ENCODE results near the gene TFR2.

The TFR2 gene

DNA sequence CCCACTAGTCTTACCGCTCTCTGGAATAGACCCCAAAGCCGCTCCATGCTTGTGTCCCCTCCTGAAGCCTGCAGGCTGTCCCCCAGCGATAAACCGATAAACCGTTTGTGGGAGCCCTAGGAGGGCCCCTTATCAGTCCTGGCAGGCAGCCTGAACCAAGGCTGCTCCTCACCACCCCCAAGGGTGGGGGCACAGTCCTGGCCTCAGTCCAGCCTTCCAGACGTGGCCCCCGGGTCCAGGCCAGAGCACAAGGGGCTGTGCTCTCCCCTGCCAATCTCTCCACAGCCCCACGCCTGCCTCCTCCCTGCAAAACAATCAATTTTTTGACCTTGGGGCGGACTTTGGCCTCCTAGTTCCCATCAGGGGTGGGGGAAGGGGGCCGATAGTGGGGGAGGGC lies at the start of gene TFR2:
Gene TFR2 (minus strand): TSS at position 90 of the 397 bp plus-strand sequence. CDS start 43 bp downstream, at position 47.
- no peak for DNase-seq (ENCODE audit: low spot score)

DNA sequence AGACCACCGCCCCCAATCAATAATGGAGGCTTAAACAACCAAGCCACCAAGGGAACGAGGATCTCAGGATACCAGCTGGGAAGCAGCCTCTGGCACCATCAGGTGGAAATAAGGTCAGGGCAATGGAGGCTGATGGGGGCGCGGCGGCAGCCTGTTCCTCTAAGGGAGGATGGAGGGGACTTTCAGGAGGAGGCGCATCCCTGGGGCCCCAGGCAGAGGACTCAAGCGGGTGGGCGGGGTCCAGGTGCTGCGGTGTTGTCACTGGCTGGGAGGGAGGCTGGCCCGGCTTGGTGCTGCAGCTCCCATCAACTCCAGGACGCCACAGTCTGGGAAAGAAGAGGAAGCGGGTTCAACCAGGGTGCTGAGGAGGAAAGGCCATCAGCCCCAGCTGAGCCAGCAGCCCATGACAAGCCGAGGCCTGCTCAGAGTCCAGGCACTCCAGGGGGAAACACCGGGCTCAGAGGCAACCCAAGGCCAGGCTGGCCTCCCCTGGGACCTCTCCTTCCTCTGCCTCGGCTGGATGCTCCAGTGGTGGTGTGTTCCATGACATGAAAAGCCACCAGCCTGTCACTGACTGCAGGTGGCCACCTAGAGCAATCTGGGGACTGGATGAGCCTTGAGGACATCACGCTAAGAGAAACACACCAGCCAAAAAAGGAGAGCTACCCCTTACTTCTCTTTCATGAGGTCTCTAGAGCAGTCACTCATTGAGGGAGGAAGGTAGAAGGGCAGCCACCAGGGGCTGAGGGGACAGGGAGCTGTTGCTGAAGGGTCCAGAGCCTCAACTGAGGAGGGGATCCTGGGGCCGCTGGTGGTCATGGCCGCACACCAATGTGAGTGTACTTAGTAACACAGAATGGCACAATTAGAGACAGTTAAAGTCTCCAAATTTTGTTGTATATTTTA lies 48.1 kb upstream of the TFR2 start:
- DNase-seq (ENCODE audit: low spot score) = no peak

DNA sequence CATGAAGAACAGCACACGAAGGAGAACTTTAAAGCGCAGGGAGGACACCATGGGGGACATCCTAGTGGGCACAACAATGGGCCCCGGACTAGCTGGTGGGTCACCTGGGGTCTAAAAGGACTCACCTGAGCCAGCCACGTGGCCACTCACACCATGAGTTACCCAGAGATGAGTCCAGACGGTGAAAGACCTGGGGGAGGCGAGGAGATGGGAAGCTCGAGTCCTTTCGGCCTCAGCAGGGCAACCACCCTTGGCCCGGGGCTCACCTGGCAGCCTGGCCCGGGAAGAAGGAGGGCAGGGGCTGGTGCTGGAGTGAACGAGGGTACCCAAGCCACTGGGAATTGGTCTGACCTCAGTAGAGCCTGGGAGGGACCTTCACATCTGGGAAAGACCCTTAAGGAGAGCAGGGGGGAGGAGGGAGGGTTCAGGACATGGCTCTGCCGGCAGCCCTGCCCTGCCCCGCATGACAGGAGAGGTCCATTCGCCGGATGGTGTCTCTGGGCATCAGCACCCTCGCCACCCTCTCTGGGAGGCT lies 47.0 kb upstream of the TFR2 start:
- no peak for DNase-seq (ENCODE audit: low spot score)

DNA sequence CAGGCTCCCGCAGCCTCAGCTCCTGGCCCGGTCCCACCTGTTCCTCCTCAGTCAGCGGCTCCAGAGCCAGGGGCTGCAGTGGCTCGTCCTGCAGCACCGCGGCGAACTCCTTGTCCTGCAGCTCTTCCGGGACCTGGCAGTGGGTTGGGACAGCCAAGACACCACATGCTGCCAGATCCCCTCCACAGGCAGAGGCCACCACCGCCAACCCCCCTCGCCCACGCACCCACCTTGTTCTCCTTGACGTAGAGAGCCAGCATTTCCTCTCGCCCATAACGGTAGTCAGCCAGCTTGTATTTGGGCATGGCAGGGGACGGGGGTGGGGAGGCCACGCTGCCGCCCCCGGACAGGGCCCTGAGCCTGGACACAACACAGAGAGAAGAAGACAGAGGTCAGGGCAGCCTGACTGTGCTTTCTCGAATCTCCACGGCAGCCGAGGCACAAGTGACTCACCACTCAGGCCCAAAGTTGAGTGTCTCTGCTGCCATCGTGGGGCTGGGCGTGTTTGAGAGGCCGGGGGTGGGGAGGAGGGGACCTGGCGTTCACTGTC lies 46.5 kb upstream of the TFR2 start:
- no peak for DNase-seq (ENCODE audit: low spot score)

DNA sequence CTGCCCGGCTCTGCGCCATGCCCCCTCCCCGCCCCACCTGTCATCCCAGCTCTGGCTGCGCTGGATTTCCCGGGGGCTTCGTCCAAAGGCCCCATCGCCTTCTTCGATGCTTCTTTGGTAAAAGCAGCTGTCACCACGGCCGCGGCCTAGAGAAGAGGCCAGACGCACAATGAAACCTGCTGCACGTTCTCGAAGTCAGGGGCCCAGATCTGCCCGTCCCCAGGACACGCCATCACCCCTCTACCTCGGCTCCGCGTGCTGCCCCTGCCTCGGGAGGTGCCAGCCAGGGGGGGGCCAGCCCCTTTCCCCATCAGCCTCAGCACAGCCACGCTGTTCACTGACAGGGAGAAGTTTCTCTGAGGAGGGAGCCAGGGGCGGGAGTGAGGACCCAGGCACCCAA lies 45.9 kb upstream of the TFR2 start:
- DNase-seq (ENCODE audit: low spot score) = no peak

DNA sequence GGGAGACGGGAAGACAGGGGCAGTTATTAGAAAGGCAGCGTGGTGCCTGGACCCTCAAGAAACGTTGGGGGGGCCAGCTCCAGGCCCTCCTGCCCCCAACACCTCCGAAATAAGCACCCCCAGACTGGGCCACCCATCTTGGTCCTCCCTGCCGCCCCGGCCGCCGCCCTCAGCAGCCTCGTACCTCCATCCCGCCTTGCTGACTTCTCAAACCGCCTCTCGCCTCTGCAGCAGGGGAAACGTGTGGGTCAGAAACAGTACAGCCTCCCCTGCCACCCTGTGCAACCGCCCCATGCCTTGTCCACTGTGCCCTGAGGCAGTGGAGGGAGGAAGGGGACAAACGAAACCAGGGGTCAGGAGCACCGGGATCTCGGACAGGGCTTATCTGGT lies 45.5 kb upstream of the TFR2 start:
- DNase-seq (ENCODE audit: low spot score) = no peak

DNA sequence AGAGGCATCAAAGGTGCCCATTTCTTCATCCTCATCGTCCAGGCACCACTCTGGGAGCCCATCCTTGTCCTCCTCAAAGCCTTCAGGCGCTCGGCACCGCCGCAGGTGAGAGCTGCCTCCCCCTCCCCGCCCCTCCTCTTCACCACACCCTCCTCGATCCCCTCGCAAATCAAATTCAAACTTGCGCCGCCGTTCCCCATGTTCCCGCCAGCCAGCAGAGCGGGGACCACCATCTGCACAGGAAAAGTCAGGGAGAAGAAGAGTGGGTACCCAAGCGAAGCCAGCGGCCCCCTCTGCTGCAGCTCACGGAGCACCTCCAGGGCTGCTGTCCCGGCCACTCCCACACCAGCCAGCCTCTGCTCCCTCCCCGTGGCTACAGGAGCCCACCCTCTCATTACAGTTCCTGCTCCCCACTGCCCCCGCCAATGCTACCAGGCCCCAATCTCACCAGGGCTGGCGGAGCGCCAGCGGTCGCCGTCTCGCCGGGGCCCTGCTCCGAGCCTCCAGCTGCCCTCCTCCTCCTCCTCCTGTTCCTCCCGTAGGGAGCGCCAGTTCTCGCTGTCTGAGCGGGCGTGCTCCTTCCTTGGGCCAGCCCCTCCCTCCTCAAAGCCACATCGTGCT lies 45.0 kb upstream of the TFR2 start:
- DNase-seq (ENCODE audit: low spot score) = no peak

DNA sequence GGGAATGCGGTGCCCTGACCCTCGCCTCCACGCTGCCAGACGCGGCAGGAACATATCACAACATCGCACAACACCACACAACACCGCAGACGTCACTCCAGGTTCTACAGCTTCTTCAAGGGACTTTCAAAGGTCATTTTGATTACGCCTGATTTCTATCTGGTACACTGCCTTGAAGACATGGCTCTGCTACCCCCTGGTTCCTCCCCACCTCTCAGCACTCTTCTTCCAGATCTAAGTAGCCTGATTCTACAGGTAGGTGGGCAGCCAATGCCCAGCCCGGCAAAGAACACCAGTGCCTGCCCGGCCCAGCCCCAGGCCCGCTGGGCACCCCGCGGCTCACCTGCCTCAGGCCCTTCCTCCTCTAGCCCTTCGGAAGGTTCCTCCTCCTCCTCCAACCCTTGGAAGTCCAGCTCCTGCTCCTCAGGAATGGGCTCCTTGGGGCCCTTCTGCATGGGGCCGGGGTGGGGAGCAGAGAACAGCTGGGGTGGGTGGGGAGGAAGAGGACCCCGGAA lies 44.3 kb upstream of the TFR2 start:
- DNase-seq (ENCODE audit: low spot score) = no peak

DNA sequence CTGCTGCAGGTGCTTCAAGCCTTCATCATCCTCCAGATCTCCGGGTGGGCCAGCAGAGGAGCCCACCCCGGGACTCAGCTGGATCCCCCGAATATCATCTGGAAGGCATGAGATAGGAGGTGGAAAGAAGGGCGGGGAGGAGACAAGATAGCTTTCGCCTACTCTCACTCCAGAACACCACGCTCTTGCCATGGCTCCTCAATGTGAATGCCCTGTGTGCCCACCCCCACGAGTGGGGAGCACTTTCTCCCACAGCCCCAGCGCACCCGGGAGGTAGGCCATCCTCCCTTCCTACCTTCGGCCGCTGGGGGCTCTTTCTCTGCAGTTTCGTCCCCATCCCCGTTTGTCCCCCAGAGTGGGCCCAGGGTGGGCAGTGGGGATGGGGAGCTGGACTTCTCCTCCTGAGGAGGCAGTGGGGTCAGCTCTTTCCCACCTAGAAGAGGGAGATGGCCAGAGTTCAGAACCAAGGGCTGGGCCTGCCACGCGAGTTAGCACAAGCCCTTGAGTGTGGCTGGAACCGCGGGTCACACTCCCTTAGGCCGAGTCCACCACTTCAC lies 43.8 kb upstream of the TFR2 start:
- DNase-seq (ENCODE audit: low spot score) = no peak

DNA sequence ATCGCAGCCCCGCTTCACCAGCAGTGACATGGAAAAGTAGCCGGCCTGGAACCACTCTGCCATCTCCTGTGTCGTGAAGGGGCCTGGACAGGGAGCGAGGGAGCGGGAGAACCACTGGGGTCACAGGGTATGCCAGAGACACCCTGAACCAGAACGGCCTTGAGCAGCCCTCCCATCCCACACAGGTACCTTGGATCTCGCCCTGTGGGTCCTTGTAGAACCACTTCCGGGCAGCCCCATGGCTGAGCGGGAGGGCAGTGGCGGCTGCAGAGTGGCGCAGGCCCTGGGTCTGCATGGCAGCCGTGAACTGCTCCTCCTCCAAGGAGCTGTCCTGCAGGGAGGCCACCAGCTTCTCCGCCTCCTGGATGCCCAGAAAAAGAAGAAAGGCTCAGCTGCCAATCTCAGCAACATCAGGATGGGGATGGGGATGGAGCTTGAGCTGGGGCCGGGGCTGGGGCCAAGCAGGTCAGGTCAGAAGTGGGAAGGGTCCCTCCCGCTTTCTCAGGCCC lies 43.2 kb upstream of the TFR2 start:
- no peak for DNase-seq (ENCODE audit: low spot score)

DNA sequence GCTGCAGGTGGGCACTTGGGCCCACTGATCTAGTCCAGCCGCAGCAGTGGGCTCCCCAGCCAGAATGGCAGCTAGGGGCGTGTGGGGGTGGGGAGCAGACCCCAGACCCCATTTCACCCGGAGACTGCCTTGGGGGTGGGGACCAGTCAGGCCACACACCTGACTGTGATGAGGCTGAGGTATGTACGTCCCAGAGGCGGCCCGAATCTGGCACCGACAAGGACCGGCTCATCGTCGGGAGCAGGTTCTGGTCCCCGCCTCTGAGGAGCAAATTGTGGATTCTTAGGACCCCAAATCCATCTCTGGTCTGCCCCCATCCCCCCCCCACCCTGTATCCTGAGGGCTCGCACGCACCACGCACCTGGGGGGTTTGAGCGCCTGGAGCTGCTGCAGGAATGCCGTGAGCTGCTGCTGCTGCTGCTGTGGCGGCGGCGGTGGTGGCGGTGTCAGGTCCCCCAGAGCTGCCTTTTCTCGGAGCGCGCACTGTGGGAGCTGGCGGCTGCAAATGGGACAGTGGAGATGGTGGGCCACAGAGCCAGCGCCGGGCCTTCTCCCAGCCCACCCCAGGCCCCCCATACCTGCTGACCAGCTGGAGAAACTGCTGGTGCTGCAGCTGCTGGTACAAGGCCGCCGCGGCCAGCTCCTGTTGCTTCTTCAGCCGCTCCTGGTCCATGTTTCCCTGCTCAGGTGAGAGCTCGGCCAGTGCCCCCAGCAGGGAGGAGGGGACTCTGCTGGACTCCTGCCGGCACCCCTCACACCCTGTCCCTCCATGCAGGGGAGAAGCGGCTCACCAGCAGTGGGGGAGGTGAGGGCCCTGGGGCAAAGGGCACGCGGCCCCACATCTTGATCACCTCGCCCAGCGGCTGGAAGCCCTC lies 42.5 kb upstream of the TFR2 start:
- DNase-seq (ENCODE audit: low spot score) = no peak

DNA sequence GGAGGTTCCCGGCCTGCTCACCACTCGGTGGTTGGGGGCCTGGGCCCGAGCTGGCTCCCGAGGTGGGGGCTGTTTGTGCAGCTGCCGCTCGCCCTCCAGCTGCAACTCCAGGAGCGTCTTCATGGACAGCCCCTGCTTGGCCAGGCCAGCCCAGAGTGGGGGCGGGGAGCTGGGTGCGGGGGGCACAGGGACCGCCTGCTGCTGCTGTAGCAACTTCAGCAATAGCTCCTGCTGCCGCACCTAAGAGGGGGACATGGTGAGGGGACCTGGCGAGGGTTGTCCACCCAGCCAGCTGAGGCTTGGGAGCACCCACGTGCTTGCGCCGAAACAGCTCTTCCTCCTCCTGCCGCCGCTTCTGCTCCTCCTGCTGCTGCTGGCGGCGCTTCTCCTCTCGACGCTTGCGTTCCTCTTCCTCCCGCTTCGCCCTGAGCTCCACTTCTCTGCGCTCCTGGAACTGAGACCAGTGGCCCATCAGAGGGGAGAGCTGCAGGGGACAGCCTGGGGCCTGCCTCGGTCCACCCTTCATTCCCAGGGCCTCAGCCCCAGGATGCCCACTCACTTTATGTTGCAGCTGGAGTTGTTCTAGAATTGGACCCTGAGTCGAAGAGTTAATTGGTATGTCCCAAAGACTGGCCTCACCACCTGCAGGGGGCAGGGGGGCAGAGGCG lies 41.8 kb upstream of the TFR2 start:
- DNase-seq (ENCODE audit: low spot score) = no peak

DNA sequence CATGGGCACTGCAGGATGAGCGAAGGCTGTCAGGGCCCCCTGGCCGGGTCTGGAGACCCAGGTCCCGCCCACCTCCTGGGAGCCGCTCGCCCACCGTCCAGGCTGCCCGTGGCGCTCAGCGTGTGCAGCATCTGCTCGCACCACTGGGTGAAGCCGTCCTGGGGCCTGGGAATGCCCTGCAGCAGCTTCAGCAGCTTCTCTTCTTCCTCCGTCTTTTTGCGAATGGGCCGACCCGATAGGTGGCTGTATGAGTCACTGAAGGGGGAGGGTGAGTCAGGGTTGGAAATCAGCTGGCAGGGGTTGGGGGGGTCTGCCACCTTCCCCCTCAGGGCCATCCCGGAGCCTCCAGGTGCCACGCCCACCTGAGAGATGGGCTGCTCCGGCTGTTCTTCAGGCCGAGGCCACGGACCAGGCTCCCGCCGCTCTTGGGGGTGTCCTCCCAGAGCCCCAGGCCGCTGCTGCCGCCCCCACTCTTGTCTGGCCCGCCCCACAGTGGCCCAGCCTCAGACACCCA lies 40.9 kb upstream of the TFR2 start:
- peak; percentile 33 for DNase-seq (ENCODE audit: low spot score)

DNA sequence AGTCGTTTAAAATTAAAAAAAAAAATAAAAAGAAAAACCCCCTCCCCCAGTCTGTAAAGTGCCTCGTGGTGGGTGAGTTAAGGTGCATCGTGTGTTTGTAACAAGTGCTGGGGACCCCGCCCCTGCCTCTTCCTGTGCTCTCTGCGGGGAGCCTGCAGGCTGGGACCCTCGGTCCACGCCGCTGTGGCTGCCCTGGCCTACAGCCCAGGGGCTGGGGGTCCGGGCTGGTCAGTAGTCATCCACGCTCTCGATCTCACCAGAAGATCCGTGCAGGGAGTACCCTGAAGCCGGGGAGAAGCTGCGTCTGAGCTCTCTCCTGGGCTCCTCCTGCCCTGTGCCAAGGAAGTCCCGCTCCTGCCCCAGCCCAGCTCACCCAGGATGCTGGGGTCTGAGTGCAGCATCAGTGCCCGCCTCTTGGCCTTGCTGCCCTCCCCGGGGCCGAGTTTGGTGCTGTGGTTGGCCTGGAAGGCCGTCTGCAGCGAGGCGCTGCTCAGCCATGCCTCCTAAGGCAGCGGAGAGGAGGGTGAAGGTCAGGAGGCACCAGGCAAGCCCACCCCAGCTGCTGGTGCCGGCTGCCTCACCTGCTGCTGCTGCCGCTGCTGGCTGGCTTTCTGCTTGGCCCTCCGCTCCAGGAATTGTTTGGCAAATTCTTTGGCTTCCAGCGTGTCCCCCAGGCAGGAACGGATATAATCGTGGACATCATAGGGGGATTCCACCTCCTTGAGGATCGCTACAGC lies 40.3 kb upstream of the TFR2 start:
- peak; percentile 34 for DNase-seq (ENCODE audit: low spot score)

DNA sequence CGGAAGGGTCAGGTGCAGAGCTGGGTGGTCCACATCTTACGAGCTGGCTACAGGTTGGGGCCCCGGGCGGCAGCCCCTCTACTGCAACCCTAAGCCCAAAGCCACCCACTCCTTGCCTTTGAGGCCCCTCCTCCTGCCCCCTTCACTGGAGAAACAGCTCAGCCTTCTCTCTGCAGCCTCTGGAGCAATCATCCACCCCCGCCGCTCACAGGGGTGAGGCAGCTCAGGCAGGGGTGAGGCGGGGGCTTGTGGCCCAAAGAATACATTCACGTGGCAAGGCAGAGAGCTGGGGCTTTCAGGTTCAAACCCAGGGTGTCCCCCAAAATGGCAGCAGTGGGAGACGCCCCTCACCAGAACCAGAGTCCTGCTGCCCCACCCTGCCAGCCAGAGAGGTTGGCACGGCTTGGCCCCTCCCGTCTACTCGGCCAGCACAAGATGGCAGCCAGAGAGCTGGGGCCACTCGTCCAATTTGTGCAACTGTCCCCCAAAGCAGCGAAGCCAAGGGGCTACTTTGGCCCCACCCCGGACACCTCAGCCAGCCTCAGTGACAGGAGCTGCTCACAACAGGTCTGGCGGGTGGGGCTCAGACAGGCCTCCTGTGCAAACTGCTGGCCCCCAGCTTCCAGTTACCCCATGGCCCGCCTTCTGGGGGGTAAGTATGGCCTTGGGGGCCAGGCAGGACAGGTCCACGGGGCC lies 39.4 kb upstream of the TFR2 start:
- peak; percentile 24 for DNase-seq (ENCODE audit: low spot score)

DNA sequence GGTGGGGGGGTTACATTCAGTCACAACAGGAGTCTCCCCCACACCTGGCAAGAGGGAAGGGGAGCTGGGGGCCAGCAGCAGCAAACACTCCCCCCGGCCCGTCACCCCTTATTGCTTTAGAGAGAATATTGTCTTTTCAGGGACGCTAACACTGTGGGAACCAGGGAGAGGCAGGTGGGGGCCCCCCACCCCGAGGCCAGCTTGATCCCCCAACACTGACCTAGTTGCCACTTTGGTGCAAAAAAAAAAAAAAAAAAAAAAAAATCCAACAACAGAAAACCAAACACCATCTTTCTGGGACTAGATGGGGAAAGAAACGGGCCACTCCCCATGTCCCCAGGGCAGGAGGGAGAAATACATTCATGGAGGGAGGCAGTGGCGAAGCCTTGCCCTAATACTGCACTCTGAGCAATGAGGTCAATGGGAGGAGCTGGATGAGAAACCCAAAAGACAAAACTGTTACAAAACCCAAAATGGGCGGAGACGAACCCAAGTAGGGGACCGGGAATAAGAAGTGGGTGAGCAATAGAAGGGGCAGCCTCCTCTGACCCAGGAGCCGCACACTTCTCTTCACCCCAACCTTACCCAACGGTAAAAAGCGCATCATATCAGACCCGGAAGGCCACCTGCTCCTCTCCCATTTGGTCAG lies 38.7 kb upstream of the TFR2 start:
- DNase-seq (ENCODE audit: low spot score) = no peak

DNA sequence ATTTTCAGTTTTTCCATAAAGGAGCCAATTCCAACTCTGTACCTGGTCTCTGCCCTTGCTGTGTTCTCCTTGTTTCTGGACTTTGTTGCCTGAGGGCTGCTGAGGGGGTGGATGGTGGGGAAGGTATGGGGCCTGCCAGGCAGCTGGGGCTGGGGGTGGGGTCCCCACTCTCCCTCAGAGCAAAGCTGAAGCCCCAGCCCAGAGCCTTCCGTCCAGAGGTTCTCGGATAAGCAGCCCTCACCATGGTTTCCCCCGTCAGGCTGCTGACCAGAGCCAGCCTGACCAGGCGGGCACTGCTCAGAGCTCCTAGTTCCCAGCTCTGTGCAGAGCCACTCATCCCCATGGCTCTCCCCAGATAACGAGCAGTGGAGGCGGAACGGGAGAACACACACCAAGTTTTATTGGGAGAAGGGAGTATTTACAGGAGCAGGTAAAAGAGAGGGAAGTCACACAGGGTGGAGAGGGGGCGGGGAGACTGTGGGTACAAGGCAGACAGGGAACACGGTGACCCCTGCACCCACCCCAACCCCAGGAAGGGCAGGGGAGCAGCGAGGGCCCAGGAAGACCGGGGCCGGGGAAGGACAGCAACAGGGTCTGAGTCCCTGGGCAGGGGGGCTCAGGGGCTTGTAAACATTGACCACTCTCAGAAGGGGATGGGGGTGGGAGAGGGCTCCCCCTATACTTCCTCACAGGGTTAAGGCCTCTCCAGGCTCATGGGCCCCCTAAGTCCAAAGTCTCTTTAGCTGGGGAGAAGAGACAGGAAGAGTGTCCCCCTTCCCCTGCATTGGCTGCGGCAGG lies 38.0 kb upstream of the TFR2 start:
- peak; percentile 30 for DNase-seq (ENCODE audit: low spot score)

Data from D341Med (cell line).